Endothelial cell of umbilical vein (primary cell): ENCODE measurements around the gene NELL2. TPM values are rescaled to one million over a fixed set of nuclear protein-coding genes. Genes with fewer than 3 reads are reported as not detected.

Source experiments
- BruUV-seq: library from RNA; stranded (reverse); fragments of 400-500 nt; replicated peaks from 2 replicates; lab custom pipeline; 2021; lab: Mats Ljungman, UMichigan
- CTCF ChIA-PET: fragments of 300-600, 350-600 bp; sonication (Branson Sonifier 250); formaldehyde crosslinking; loops from one replicate; lab custom pipeline; 2021; ENCODE audit warnings: antibody characterized with exemption, inconsistent platforms; lab: Charles Lee
- POLR2A ChIA-PET: fragments of 300-600, 350-600 bp; sonication (Branson Sonifier 250); formaldehyde crosslinking; loops from one replicate; lab custom pipeline; 2021; ENCODE audit warnings: antibody characterized with exemption, inconsistent platforms; lab: Charles Lee
- DNase-seq: peaks from one replicate; pipeline ENCODE4 v3.0.0-alpha.2; 2011; ENCODE audit warnings: low read depth, low spot score
- FAIRE-seq: peaks from 2 replicates; lab custom pipeline; 2011; peaks lifted over from hg19 to GRCh38; lab: Jason Lieb, UNC
- H2AFZ ChIP-seq: 2 replicates; pipeline ENCODE4 v1.6.0; 2012; ENCODE audit warnings: low read depth, low read length, control low read depth, inconsistent platforms
- H3K27ac ChIP-seq: 2 replicates; pipeline ENCODE4 v1.5.1; 2011; ENCODE audit warnings: low read depth, mild to moderate bottlenecking, control low read depth, low read length, moderate library complexity; ENCODE audit not compliant: insufficient read depth
- H3K27me3 ChIP-seq, 2 experiments: 2 replicates each; pipeline versions ENCODE4 v1.6.0 to v1.6.1; 2011; ENCODE audit warnings: low read length in 2 of 2, mixed read lengths in 1 of 2; ENCODE audit not compliant: control insufficient read depth in 2 of 2, insufficient read depth in 2 of 2
- H3K36me3 ChIP-seq, 2 experiments: 2 replicates in 1 of 2; 3 replicates in 1 of 2; pipeline ENCODE4 v1.5.1; 2011; ENCODE audit warnings: low read length in 2 of 2, mild to moderate bottlenecking in 1 of 2, moderate library complexity in 1 of 2; ENCODE audit not compliant: control insufficient read depth in 2 of 2, insufficient read depth in 2 of 2; ENCODE audit errors: extremely low read depth in 1 of 2
- H3K4me1 ChIP-seq: 3 replicates; pipeline ENCODE4 v1.5.1; 2011; ENCODE audit warnings: mild to moderate bottlenecking, low read length; ENCODE audit not compliant: control insufficient read depth, insufficient read depth; ENCODE audit errors: extremely low read depth
- H3K4me2 ChIP-seq: 2 replicates; pipeline ENCODE4 v1.6.1; 2011; ENCODE audit warnings: low read length, control low read depth, mixed read lengths; ENCODE audit not compliant: insufficient read depth
- H3K4me3 ChIP-seq, 3 experiments: fragments of 200-600 bp in 1 of 3; sonication (generic), shearing (Covaris generic) in 1 of 3; replicated peaks in 1 of 3; 2 replicates each; pipeline ENCODE4 v1.5.1; 2011 to 2016; ENCODE audit warnings: control low read depth in 3 of 3, low read length in 3 of 3, mild to moderate bottlenecking in 2 of 3, inconsistent platforms in 1 of 3, low read depth in 1 of 3, moderate library complexity in 1 of 3; ENCODE audit not compliant: insufficient read depth in 1 of 3
- H3K79me2 ChIP-seq: 2 replicates; pipeline ENCODE4 v1.6.0; 2012; ENCODE audit warnings: low read length, inconsistent platforms; ENCODE audit not compliant: control insufficient read depth, insufficient read depth
- H3K9ac ChIP-seq: replicated peaks from 2 replicates; pipeline ENCODE3; 2011; ENCODE audit warnings: low read length, control low read depth; ENCODE audit not compliant: insufficient read depth; ENCODE audit errors: extremely low read depth
- H3K9me1 ChIP-seq: replicated peaks from 3 replicates; pipeline ENCODE4 v1.6.0; 2011; ENCODE audit warnings: mild to moderate bottlenecking, low read length; ENCODE audit not compliant: control insufficient read depth, insufficient read depth; ENCODE audit errors: extremely low read depth
- H3K9me3 ChIP-seq: replicated peaks from 2 replicates; pipeline ENCODE4 v1.5.1; 2012; ENCODE audit warnings: low read length, inconsistent platforms; ENCODE audit not compliant: control insufficient read depth, insufficient read depth
- H4K20me1 ChIP-seq: replicated peaks from 2 replicates; pipeline ENCODE3; 2011; ENCODE audit warnings: mild to moderate bottlenecking, low read length; ENCODE audit not compliant: control insufficient read depth, insufficient read depth; ENCODE audit errors: extremely low read depth
- CTCF ChIP-seq, 2 donors: IDR thresholded peaks; 1 replicate in 1 of 2; 2 replicates in 1 of 2; pipeline ENCODE4 v1.5.1; 2011; ENCODE audit warnings: low read length in 2 of 2, mild to moderate bottlenecking in 2 of 2, moderate library complexity in 2 of 2, control low read depth in 1 of 2, inconsistent platforms in 1 of 2, low read depth in 1 of 2; ENCODE audit not compliant: insufficient read depth in 1 of 2; ENCODE audit errors: extremely low read depth in 1 of 2
- EZH2 ChIP-seq: IDR thresholded peaks from 2 replicates; pipeline ENCODE4 v1.6.1; 2012; ENCODE audit warnings: borderline replicate concordance, low read depth, mild to moderate bottlenecking, moderate library complexity, low read length, inconsistent platforms; ENCODE audit not compliant: severe bottlenecking
- FOS ChIP-seq: IDR thresholded peaks from 2 replicates; pipeline ENCODE4 v1.6.1; 2011; ENCODE audit warnings: mild to moderate bottlenecking, low read length, moderate library complexity, borderline replicate concordance; ENCODE audit not compliant: insufficient read depth
- GATA2 ChIP-seq: IDR thresholded peaks from 2 replicates; pipeline ENCODE4 v1.7.0; 2011; ENCODE audit warnings: low read depth, mild to moderate bottlenecking, moderate library complexity, mixed read lengths, low read length; ENCODE audit not compliant: insufficient read length, insufficient read depth
- JUN ChIP-seq: IDR thresholded peaks from 2 replicates; pipeline ENCODE4 v1.6.1; 2011; ENCODE audit warnings: borderline replicate concordance, low read depth; ENCODE audit not compliant: insufficient read length, insufficient read depth
- MAX ChIP-seq: IDR thresholded peaks from 2 replicates; pipeline ENCODE4 v1.6.1; 2011; ENCODE audit not compliant: insufficient read depth, insufficient read length
- MYC ChIP-seq: IDR thresholded peaks from one replicate; pipeline ENCODE4 v1.6.1; 2011; ENCODE audit warnings: mild to moderate bottlenecking, low read depth, low read length
- POLR2A ChIP-seq: IDR thresholded peaks from 2 replicates; pipeline ENCODE4 v1.6.1; 2012; ENCODE audit warnings: low read depth, mild to moderate bottlenecking, control low read depth, low read length
- POLR2AphosphoS5 ChIP-seq: IDR thresholded peaks from 2 replicates; pipeline ENCODE4 v1.6.1; 2012; ENCODE audit warnings: low read depth, mild to moderate bottlenecking, control low read depth, low read length, moderate library complexity; ENCODE audit not compliant: insufficient read depth
- dilution Hi-C: fragments of 300-500 bp; cut with MboI; formaldehyde crosslinking; loops from one replicate; pipeline ENCODE4 v1.15.0; 2019; ENCODE audit warnings: low sequenced_read_pairs; ENCODE audit not compliant: extremely low pct_ligation_motif_present
- intact Hi-C: fragments of 100-400 bp; cut with micrococcal nuclease; formaldehyde crosslinking; loops from one replicate; pipeline ENCODE4 v1.10.0; 2022
- polyA plus RNA-seq, 4 experiments: library from polyadenylated mRNA; depleted of rRNA in 3 of 4; stranded (reverse) in 3 of 4; unstranded in 1 of 4; fragments of >200 nt; gene quantifications; 2 replicates each; pipeline versions ENCODE4 v1.2.1 to v1.2.3, GENCODE V29; 2011 to 2012; ENCODE audit warnings: missing spikeins in 1 of 4
- total RNA-seq: library from RNA; stranded (reverse); gene quantifications from 2 replicates; pipeline ENCODE4 v1.2.3, GENCODE V29; 2021

NELL2 gene
- total and polyA plus RNA-seq, 2 donors (not counting 3 experiments of a cell fraction or from before 2014, with no cell fraction given): 0.11 to 0.49 TPM

DNA sequence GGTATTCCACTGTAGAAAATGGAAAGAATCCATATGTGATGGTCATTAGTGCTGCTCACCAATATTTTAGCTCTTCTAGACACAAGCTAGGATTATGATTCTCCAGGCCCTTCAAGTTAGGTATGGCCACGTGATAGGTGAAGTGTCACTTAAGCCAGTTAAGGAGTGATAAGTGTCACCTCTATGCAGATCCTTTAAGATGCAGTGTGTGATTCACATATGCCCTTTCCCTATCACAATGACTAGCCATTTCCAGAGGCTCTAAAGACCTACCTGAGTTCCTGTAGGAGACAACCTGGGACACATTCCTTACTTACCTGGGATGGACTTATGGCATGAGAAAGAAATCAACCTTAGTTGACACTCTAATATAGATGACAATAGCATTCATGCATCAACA is 343.2 kb downstream of the NELL2 start:
- Histone ChIP-seq H3K9ac (no peak overlapping the region), H4K20me1 (no peaks in the 10 kb centered on the region), H3K27ac (no peak overlapping the region), H3K36me3 (no peaks in the 10 kb centered on the region), H3K27me3 (no peaks in the 10 kb centered on the region), H3K9me3 (no peaks in the 10 kb centered on the region), H3K4me3 (no peak overlapping the region), H3K4me1 (no peaks in the 10 kb centered on the region), H2AFZ (no peak overlapping the region), H3K4me2 (no peak overlapping the region), H3K79me2 (no peaks in the 10 kb centered on the region), H3K9me1 (no peaks in the 10 kb centered on the region)
- FAIRE-seq: no peak
- dilution Hi-C loops (no loop called here), intact Hi-C loops (no loop called here)
- DNase-seq: no peak
- BruUV-seq: no TSS peak
- CTCF ChIA-PET: no interaction called here
- POLR2A ChIA-PET: no interaction called here
- TF ChIP-seq FOS (no peak), MYC (no peak)

GRCh38 chr12:44531320-44531971 is 344.7 kb downstream of the NELL2 start:
- Histone ChIP-seq H3K27me3 (no peaks in the 10 kb centered on the region), H2AFZ (no peak overlapping the region), H3K27ac (no peak overlapping the region), H3K9me1 (no peaks in the 10 kb centered on the region), H3K4me1 (no peaks in the 10 kb centered on the region), H3K4me2 (no peak overlapping the region), H3K4me3 (no peak overlapping the region), H4K20me1 (no peaks in the 10 kb centered on the region), H3K9ac (no peak overlapping the region), H3K79me2 (no peaks in the 10 kb centered on the region), H3K36me3 (no peaks in the 10 kb centered on the region), H3K9me3 (no peaks in the 10 kb centered on the region)
- intact Hi-C loops: no loop called here
- dilution Hi-C loops: no loop called here
- no peak for DNase-seq
- ChIA-PET POLR2A (no interaction called here), CTCF (no interaction called here)
- no peak for FAIRE-seq
- BruUV-seq: no TSS peak
- no peak for TF ChIP-seq GATA2
- TF ChIP-seq FOS: no peak
- no peak for TF ChIP-seq MAX
- no peak for TF ChIP-seq CTCF (IDR thresholded peaks at IDR 0.05; ENCODE audit: extremely low read depth in 1 of 2, insufficient read depth in 1 of 2, low read depth in 1 of 2, low read length in 2 of 2)
- TF ChIP-seq MYC: no peak
- no peak for TF ChIP-seq POLR2AphosphoS5
- no peak for TF ChIP-seq POLR2A
- no peak for TF ChIP-seq EZH2
- no peak for TF ChIP-seq JUN
